IPS DF 4.7 (cell line): ENCODE results near the gene SEC14L3.
"Not testable (repeated sequence)": the region's sequence is repeated elsewhere in the genome, so short reads cannot be mapped to it uniquely, and the experiment has no call there.

Experiments
- DNase-seq: peaks from one replicate; pipeline ENCODE4 v3.0.0-alpha.2; 2013; ENCODE audit warnings: low spot score; ENCODE audit errors: extremely low read depth

The SEC14L3 gene

GRCh38 chr22:30486118-30486517 lies 14.3 kb upstream of the SEC14L3 start:
- no peak for DNase-seq

GRCh38 chr22:30485362-30485988 lies 13.7 kb upstream of the SEC14L3 start:
- peak; percentile 25 for DNase-seq

DNA sequence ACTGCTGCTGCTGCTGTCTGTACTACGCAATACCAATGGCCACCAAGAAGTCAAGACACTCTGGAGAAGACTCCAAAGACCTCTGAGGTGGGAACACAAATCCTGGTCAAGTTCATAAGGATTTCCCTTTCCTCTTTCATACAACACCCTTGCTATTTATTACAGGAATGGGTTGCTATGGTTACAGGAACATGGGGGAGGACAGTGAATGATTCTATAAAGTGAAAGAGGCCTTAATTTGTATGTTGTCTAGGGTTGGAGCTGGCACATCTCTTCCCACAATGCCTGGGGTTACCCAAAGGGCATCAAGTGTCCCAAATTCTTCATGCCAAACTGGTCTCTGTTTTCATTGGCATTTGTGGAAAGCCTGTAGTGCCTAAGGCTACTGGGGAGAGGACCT lies 11.4 kb upstream of the SEC14L3 start:
- no peak for DNase-seq

GRCh38 chr22:30481711-30482110 lies 9.9 kb upstream of the SEC14L3 start:
- no peak for DNase-seq

DNA sequence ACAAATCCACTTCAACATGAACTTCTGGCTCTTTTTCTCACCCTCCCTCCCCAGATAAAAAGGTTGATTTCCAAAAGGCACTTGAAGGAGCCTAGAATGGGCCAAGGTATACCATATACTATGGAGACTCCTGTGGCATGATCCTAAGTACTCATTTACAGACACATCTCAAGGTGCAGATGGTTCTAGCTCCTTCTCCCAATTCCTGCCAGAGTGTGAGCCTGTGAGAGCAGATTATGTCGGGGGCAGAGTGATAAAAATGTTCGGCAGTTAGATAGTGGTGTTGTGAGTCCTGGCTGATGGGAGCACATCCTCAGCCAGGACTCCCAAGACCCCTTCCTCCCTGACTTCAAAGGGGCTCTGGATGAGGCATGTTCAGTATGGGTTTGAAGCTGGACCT lies 8.2 kb upstream of the SEC14L3 start:
- no peak for DNase-seq

DNA sequence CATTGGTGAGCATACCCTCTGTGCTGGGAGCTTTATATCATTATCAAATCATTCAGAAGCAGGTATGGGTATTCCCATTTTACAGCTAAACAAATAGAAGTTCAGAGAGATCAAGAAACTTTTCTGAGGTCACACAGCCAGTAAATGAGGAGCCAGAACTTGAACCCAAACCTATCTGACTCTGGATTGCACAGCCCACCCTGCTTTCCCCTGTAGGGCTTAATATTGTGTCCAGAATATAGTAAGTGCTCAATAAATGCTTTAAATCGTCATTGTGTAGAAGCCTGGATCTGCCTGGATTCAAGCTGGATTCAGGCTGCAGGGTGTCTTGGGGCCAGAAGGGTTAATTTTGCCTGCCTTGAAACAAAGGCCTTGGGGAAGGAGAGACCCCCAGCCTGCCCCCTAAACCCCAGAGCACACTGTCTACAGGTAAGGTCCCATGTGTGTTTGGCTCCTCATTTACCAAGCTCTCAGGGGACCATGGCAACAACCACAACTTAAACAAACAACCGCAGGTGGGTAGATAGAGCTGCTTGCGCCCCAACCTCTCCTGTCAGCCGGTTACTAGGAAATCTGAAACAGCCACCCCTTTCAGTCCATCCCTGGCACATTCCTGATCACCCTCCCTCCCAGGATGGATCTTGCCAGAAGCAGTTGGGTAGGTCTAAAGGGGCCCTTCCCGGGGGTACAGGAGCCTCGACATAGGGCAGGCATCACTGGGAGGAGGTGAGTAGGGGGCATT lies 3.0 kb upstream of the SEC14L3 start:
- DNase-seq = no peak

DNA sequence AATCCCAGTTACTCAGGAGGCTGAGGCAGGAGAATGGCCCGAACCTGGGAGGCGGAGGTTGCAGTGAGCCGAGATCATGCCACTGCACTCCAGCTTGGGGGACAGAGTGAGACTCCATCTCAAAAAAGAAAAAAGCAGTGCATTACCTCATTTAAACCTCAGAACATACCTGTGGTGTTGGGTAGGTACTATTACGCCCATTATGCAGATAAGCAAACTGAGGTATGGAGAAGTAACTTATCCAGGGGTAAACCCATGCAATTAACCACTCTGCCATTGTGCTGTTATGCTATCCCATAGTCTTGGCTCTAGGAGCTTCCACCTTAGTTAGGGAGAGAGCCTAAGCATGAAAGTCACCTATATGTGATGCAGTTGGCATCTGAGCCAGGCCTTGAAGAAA lies 2.3 kb upstream of the SEC14L3 start:
- no peak for DNase-seq

DNA sequence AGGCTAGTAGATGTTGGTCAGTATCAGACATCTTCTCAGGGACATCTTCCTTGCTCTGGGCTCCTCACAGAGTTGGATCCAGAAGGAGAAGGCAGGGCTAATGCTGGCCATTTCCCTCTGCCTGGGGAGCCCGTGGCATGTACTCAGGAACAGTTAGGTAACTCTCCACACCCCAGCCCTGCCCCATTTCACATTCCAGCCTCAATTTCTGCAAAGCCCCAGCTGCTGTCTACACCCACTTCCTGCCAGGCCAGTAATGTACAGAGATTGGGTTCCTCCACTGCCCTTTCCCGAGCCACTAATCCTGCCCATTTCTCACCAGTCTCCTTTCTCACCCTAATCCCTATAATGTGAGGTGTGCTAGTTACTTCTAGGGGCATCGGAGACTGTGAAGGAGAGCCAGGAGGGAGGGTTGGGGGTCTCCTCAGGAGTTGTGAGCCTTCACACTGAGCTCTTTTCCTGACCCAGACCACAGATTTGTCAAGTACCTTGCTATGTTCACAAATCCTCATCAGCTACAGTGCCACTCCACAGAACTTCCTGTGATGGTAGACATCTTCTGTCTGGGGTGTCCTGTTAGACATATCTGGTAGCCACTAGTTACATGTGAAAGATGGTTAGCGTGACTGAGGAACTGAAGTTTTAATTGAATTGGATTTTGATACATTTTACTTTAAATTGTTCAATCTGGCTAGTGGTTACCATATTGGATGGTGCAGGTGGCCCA lies 1.3 kb upstream of the SEC14L3 start:
- DNase-seq = no peak

DNA sequence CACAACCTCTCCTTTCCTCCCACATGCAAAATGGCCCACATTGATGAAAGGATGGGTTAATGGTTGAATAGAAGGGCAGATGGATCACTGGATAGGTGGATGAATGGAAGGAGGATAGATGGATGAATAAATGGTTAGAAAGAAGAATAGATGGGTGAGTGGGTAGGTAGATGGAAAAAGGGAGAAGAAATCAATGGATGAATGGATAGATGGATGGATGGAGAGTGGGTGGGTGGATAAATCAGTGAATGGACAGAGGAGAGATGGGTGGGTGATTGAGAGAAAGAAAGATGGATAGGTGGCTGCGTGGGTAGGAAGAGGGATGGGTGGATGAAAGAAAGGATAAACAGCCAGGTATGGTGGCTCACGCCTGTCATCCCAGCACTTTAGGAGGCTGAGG lies 1.2 kb downstream of the SEC14L3 start:
- no peak for DNase-seq

GRCh38 chr22:30469165-30469564 lies 2.7 kb downstream of the SEC14L3 start:
- no peak for DNase-seq

DNA sequence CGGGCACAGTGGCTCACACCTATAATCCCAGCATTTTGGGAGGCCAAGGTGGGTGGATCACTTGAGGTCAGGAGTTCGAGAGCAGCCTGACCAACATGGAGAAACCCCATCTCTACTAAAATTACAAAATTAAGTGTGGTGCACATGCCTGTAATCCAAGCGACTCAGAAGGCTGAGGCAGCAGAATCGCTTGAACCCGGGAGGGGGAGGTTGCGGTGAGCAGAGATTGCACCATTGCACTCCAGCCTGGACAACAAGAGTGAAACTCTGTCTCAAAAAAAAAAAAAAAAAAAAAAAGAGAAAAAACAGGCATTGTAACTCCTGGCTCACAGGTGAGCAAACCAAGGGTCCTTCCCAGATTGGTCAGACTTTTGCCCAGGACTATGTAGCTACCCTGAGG lies 11.3 kb downstream of the SEC14L3 start:
- not testable (repeated sequence) for DNase-seq

DNA sequence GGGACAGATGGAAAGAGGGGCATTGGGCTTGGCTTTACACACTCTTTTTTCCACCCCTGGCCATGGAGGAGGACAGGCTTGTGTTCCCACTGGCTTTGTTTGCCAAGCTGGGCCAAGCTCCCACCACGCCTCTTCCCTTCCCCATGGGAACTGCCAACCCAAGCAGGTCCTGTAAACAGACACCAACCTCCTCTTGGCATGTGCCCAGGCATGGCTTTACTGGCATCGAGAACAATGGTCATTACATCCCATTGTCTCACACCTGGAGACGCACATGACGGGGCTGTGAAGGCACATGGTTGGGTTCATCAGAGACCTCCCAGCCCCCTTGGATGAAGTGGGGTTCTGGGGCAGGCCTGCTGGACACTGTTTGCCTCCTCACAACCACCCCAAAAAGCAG lies 11.7 kb downstream of the SEC14L3 start:
- DNase-seq = no peak

DNA sequence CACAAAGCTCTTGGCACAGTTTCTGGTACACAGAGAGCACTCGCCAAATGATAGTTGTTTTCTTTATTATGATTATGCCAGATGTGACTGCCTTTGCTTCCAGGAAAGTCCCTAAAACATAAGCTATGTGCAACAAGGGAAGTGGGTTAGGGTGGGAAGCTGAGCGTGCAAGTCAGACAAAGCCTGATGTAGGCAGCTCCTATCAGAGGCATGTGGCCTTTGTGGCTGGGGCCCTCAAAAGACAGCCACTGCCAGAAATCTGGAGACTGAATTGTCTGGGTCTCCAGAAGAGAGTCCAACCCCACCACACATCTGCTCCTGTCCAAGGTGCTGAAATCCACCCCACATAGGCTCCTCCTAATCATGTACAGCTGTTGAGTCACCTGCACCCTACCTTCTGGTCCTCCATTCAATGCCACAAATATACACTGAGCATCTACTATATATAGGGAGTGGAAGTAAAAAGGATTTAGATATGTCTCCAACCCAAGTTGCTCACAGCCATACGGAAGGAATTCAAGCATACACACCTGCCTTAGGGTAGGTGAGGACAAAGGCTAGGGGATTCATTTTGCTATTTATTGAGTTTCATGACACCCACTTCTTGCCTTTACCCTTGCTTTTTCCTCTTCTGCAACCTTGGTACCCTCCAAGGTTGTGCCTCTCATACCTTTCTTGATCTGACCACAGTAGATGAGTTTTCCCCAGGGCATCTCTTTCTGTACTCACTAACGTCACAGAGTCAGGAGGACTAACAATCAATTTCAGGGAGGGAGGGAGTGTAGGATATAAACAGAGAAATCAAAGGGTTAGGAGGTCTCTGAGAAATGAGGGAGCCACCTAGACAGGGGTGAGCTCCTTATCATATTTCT lies 12.4 kb downstream of the SEC14L3 start:
- no peak for DNase-seq

GRCh38 chr22:30457981-30458380 lies 13.8 kb downstream of the SEC14L3 start:
- no peak for DNase-seq

DNA sequence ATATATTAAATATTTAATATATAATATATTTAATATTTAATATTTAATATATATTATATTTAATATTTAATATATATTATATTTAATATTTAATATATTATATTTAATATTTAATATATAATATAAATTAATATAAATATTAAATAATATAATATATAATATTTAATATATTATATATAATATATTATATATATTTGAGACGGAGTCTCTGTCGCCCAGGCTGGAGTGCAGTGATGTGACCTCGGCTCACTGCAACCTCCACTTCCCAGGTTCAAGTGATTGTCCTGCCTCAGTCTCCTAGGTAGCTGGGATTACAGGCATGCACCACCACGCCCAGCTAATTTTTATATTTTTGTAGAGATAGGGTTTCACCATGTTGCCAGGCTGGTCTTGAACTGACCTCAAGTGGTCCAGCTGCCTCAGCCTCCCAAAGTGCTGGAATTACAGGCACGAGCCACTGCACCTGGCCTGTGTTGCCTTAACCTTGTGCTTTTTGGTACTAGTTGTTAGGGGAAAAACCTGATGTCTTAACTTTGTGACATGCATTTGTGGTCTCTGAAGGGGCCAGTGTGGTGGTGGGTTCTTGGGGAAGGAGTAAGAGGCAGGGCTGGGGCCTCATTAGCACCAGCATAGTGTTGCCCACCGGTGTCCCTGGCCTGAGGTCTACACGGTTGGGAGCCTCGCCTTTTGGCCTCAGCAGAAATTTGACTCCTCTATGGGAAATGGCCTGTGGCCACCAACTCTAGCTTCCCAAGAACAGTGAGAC lies 16.6 kb downstream of the SEC14L3 start:
- no peak for DNase-seq

DNA sequence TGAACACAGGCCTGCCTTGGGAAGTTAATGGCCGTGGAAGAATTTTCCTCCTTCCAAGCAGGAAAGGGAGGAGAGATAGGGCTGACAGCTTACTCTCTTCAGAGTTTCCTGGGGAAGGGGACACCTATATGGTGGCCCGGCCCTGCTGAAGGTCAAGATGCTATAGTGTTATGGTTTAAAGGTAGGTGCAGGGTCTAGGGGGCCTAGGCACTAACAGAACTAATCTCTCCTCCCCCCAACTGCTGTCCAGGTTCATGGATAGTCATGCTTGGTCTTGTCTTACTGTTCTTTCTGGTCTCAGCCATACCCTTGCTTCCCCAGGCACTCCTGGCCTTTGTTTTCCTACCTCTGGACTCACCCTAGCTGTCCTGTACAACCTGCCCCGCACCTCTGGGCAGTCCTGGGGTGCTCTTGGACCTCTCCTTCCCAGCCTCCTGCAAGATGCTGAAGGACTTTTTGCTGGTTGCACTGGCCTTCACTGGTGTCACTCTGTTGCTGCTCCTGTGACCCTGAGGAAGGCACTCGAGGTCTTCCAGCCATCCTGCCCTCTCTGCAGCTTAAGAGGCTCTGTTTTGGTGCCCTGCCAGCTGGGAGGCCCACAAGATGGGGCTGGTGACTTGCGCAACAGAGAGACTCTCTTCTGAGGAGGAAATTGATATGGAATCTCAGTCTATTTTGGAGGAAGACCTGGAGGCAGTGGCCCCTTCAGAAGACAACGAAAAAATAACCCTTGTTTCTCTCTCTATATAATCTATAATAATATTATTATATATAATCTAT lies 17.9 kb downstream of the SEC14L3 start:
- no peak for DNase-seq

GRCh38 chr22:30452861-30453260 lies 19.0 kb downstream of the SEC14L3 start:
- no peak for DNase-seq

GRCh38 chr22:30451488-30451887 lies 20.3 kb downstream of the SEC14L3 start:
- not testable (repeated sequence) for DNase-seq

DNA sequence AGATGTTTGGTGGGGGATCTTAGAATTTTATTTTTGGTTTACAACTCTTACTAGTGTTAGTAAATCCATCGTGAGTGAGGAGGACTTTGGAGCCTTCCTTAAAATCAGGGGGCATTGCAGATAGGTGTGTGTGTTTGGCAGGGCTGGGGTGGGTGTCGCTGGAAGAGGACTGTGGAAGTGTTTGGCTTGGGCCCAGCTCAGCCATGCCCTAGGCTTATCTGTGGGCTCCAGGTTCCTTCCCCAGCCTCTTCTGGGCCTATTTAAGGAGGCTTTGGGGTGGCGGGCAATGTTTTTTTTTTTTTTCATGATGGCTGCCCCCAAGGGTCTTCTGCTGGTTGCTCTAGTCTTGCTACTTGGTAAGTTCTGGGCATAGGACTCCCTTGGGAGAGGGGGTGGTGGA lies 24.2 kb downstream of the SEC14L3 start:
- no peak for DNase-seq
